GM12892 (cell line): Measurements from ENCODE around the gene API5. TPM values are rescaled to one million over a fixed set of nuclear protein-coding genes. Genes with fewer than 3 reads are reported as not detected.

Source experiments
- DNase-seq: peaks from one replicate; pipeline ENCODE4 v3.0.0; 2011; ENCODE audit not compliant: insufficient read length
- FAIRE-seq: peaks from 2 replicates; lab custom pipeline; 2011; peaks lifted over from hg19 to GRCh38; lab: Jason Lieb, UNC
- POLR2A ChIP-seq: IDR thresholded peaks from 2 replicates; pipeline ENCODE4 v1.6.1; 2011; ENCODE audit warnings: low read depth, low read length, control low read depth
- POLR2AphosphoS5 ChIP-seq: IDR thresholded peaks from 2 replicates; pipeline ENCODE4 v1.6.1; 2011; ENCODE audit warnings: low read depth, low read length, control low read depth
- TAF1 ChIP-seq: IDR thresholded peaks from 2 replicates; pipeline ENCODE4 v1.6.1; 2011; ENCODE audit warnings: low read depth, mild to moderate bottlenecking, control low read depth, low read length, borderline replicate concordance
- polyA plus RNA-seq: library from polyadenylated mRNA; unstranded; fragments of >200 nt; gene quantifications from one replicate; pipeline ENCODE4 v1.2.1, GENCODE V29; 2012; ENCODE audit warnings: missing spikeins, inconsistent platforms; ENCODE audit not compliant: missing spikeins

API5 gene
- 80.4 TPM for polyA plus RNA-seq

- DNase-seq (peak; percentile 67), FAIRE-seq (peak; percentile 100)
- TF ChIP-seq POLR2A (peak; percentile 91), POLR2AphosphoS5 (peak; percentile 93), TAF1 (peak; percentile 92)
Measured at GRCh38 chr11:43311791-43312607, at the start of gene API5. API5 (plus strand) TSS chr11:43311996; CDS start chr11:43312128, 132 bp downstream.

DNA sequence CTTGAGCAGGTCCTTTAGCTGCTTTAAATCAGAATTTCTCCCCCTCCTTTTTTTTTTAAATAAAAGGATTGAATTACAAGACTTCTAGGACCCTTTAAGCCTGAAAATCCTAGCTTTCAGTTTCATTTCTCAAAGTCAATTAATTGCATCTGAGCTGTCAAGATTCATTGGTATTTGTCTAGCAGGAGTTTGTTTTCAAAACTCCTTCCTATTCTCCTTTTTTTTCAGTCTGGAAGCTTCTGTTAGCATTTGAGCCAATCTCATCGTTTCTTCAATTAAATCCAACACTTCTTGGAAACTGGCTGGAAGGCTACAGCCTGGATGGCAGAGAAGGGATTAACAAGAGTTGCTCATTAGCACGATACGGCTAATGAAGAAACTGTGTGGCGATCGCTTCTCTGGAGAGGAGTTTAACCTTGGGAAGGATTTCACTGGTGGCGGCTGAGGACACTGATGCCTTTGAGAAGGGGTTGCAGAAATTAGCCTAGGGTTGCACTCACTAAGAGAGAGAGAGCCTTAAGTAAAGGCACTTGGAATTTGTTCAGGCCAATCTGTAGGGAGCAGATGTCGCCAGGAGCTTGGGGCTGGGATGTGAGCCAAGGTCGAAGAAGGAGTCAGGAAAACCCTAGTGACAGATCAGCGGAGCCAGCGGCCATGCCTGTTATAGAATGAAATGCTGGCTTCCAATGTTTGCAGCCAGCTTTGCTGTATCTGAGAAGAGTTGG lies 43.8 kb upstream of the API5 start:
- DNase-seq (no peak), FAIRE-seq (no peak)
- TF ChIP-seq POLR2AphosphoS5 (no peak), TAF1 (no peak), POLR2A (no peak)

- no peak for DNase-seq
- no peak for FAIRE-seq
- TF ChIP-seq TAF1 (no peak), POLR2AphosphoS5 (no peak), POLR2A (no peak)
Measured at GRCh38 chr11:43268786-43269185, 43.0 kb upstream of the API5 start.

DNA sequence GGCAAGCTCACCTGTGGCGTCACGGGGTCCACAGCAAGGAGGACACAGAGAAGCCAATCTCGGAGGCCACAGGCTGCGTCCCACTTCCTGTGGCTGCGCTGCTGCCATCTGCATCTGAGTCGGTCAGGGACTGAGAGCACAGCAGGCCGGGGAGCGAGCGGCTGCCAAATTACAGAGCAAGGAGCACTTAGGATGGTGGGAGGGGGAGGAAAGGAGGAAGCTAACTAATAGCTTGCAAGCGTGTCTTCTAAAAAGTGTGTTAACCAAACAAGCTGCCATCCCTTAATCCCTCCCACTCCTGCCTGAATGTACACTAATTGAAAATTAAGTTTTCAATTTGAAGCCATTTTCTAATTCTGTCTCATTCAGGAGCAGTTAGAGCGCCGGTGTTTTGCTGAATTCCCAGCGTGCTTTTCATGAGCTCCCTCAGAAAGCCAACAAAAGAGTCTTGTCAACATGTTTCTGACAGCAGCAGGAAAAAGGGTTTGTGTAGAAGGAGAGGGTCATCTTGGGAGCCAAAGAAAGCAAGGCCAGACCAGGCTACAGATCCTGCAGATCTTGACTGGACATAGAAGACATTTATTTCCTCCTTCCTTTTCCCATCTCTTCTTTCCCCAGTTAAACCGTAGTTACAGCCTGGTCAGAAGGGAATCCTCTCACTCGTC lies 42.4 kb upstream of the API5 start:
- no peak for FAIRE-seq
- TF ChIP-seq POLR2AphosphoS5 (no peak), TAF1 (no peak), POLR2A (no peak)
- no peak for DNase-seq

DNA sequence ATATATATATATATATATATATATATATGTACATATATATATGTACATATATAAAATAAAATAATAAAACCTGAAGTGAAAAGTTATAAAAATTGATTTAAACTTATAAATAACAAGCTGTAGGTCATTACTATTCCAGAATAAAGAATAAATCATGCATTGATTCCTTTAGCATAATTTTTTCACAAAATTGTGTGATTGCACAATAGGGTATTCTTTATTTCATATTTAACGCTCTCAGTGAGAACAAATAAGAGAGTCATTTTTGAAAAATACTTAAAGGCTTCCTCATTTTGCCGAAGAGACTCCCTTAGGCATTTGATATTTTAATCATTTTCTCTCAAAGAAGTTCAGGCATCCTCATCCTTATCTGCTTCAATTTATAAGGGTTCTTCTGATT lies 41.3 kb upstream of the API5 start:
- DNase-seq (no peak), FAIRE-seq (no peak)
- no peak for TF ChIP-seq POLR2A
- TF ChIP-seq POLR2AphosphoS5, result no peak
- no peak for TF ChIP-seq TAF1

- TF ChIP-seq TAF1 (no peak), POLR2AphosphoS5 (no peak), POLR2A (no peak)
- FAIRE-seq, result peak; percentile 40
- DNase-seq, result no peak
Measured at GRCh38 chr11:43278193-43278956, 33.4 kb upstream of the API5 start.

GRCh38 chr11:43282607-43283440 lies 29.0 kb upstream of the API5 start:
- no peak for TF ChIP-seq POLR2A
- no peak for TF ChIP-seq TAF1
- no peak for TF ChIP-seq POLR2AphosphoS5
- FAIRE-seq, result peak; percentile 73
- DNase-seq, result peak; percentile 22

- no peak for DNase-seq
- no peak for TF ChIP-seq POLR2A
- no peak for TF ChIP-seq TAF1
- TF ChIP-seq POLR2AphosphoS5, result no peak
- no peak for FAIRE-seq
Measured at GRCh38 chr11:43285826-43286225, 26.0 kb upstream of the API5 start.

- TF ChIP-seq POLR2A, result no peak
- TF ChIP-seq TAF1, result no peak
- no peak for TF ChIP-seq POLR2AphosphoS5
- no peak for DNase-seq
- no peak for FAIRE-seq
Measured at GRCh38 chr11:43289368-43289767, 22.4 kb upstream of the API5 start.

DNA sequence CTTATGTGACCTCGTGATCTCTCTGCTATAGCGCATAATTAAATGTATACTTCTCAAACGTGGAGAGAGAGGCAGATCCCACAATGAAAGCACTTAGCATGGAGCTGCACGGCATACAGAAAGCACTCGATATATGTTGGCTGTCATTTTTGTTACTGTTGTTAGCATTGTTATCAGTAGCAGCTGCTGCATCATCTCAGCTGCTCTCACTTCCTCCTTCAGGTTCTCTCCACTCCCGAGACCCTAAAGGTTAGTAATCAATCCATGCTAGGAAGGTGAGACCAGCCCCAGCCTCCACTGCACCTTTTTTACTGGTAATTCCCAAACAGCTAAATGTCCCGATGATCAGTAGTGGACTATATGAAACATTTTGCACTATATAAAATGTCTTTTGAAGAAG lies 13.4 kb upstream of the API5 start:
- DNase-seq (no peak), FAIRE-seq (peak; percentile 14)
- TF ChIP-seq TAF1 (no peak), POLR2AphosphoS5 (no peak), POLR2A (no peak)
